H9 (cell line): ENCODE measurements around the gene KRT71. TPM values are rescaled to one million over a fixed set of nuclear protein-coding genes. Genes with fewer than 3 reads are reported as not detected.

Experiments
- DNase-seq: peaks from one replicate; pipeline ENCODE4 v3.0.0-alpha.2; 2017
- H2AFZ ChIP-seq: one replicate; pipeline ENCODE4 v1.6.1; 2013; ENCODE audit warnings: mild to moderate bottlenecking, low read length, control low read depth, moderate library complexity
- H2AK5ac ChIP-seq: 2 replicates; pipeline ENCODE4 v1.6.1; 2013; ENCODE audit warnings: low read length, control low read depth, mixed read lengths; ENCODE audit not compliant: insufficient read length
- H2BK120ac ChIP-seq: one replicate; pipeline ENCODE4 v1.6.1; 2013; ENCODE audit warnings: low read depth, mild to moderate bottlenecking, low read length, control low read depth, inconsistent platforms; ENCODE audit not compliant: poor library complexity, severe bottlenecking
- H2BK12ac ChIP-seq: 2 replicates; pipeline ENCODE4 v1.6.1; 2013; ENCODE audit warnings: low read length, control low read depth, mixed read lengths, low read depth; ENCODE audit not compliant: insufficient read length
- H2BK15ac ChIP-seq: 2 replicates; pipeline ENCODE4 v1.6.1; 2013; ENCODE audit warnings: low read depth, low read length, control low read depth
- H2BK20ac ChIP-seq: one replicate; pipeline ENCODE4 v1.6.1; 2013; ENCODE audit warnings: low read depth, mild to moderate bottlenecking, low read length, control low read depth, inconsistent platforms; ENCODE audit not compliant: poor library complexity, severe bottlenecking
- H2BK5ac ChIP-seq: 2 replicates; pipeline ENCODE4 v1.6.1; 2013; ENCODE audit warnings: low read length, control low read depth, mixed read lengths; ENCODE audit not compliant: insufficient read length
- H3K14ac ChIP-seq: 2 replicates; pipeline ENCODE4 v1.6.1; 2013; ENCODE audit warnings: low read length, control low read depth; ENCODE audit not compliant: insufficient read depth
- H3K18ac ChIP-seq: 2 replicates; pipeline ENCODE4 v1.6.1; 2013; ENCODE audit warnings: low read depth, mild to moderate bottlenecking, mixed read lengths, low read length, control low read depth; ENCODE audit not compliant: insufficient read length
- H3K23ac ChIP-seq: 2 replicates; pipeline ENCODE4 v1.6.1; 2013; ENCODE audit warnings: low read length, control low read depth, mixed read lengths, low read depth; ENCODE audit not compliant: insufficient read length
- H3K23me2 ChIP-seq: 2 replicates; pipeline ENCODE4 v1.6.1; 2013; ENCODE audit warnings: low read depth, mild to moderate bottlenecking, mixed read lengths, low read length, control low read depth; ENCODE audit not compliant: insufficient read length, poor library complexity, severe bottlenecking
- H3K27ac ChIP-seq: 2 replicates; pipeline ENCODE4 v1.5.1; 2013; ENCODE audit warnings: low read length, control low read depth, mixed read lengths, low read depth; ENCODE audit not compliant: insufficient read length
- H3K27me3 ChIP-seq: 2 replicates; pipeline ENCODE4 v1.6.1; 2013; ENCODE audit warnings: low read length, control low read depth, inconsistent platforms; ENCODE audit not compliant: insufficient read depth
- H3K4ac ChIP-seq: 2 replicates; pipeline ENCODE4 v1.6.1; 2013; ENCODE audit warnings: low read depth, mild to moderate bottlenecking, control low read depth, inconsistent platforms, low read length, moderate library complexity
- H3K4me1 ChIP-seq: 2 replicates; pipeline ENCODE4 v1.6.1; 2013; ENCODE audit warnings: low read length, control low read depth, inconsistent platforms; ENCODE audit not compliant: insufficient read depth
- H3K4me2 ChIP-seq: 2 replicates; pipeline ENCODE4 v1.6.1; 2013; ENCODE audit warnings: low read length, control low read depth, mixed read lengths; ENCODE audit not compliant: insufficient read length, insufficient read depth
- H3K56ac ChIP-seq: 2 replicates; pipeline ENCODE4 v1.6.1; 2013; ENCODE audit warnings: low read depth, mild to moderate bottlenecking, mixed read lengths, low read length, control low read depth; ENCODE audit not compliant: insufficient read length
- H3K79me1 ChIP-seq: 2 replicates; pipeline ENCODE4 v1.6.1; 2013; ENCODE audit warnings: low read depth, mild to moderate bottlenecking, moderate library complexity, low read length, control low read depth, inconsistent platforms; ENCODE audit not compliant: insufficient read depth, poor library complexity, severe bottlenecking
- H3K79me2 ChIP-seq: 2 replicates; pipeline ENCODE4 v1.6.1; 2013; ENCODE audit warnings: low read length, control low read depth, inconsistent platforms; ENCODE audit not compliant: insufficient read depth
- H3K9ac ChIP-seq: 2 replicates; pipeline ENCODE4 v1.6.1; 2013; ENCODE audit warnings: low read length, control low read depth, mixed read lengths; ENCODE audit not compliant: insufficient read length; ENCODE audit errors: extremely low read depth
- H3K9me3 ChIP-seq: one replicate; pipeline ENCODE4 v1.6.1; 2013; ENCODE audit warnings: low read depth, low read length, inconsistent platforms; ENCODE audit not compliant: control insufficient read depth
- H3T11ph ChIP-seq: one replicate; pipeline ENCODE4 v1.6.1; 2013; ENCODE audit warnings: mild to moderate bottlenecking, low read length, control low read depth, inconsistent platforms
- H4K20me1 ChIP-seq: one replicate; pipeline ENCODE4 v1.6.1; 2013; ENCODE audit not compliant: control insufficient read depth, insufficient read length, insufficient read depth
- H4K5ac ChIP-seq: 2 replicates; pipeline ENCODE4 v1.6.1; 2013; ENCODE audit warnings: low read depth, mild to moderate bottlenecking, mixed read lengths, low read length, control low read depth; ENCODE audit not compliant: insufficient read length
- H4K8ac ChIP-seq: replicated peaks from 2 replicates; pipeline ENCODE4 v1.6.1; 2013; ENCODE audit warnings: low read length, control low read depth, mixed read lengths, low read depth; ENCODE audit not compliant: insufficient read length
- H4K91ac ChIP-seq: 2 replicates; pipeline ENCODE4 v1.6.1; 2013; ENCODE audit warnings: low read depth, mild to moderate bottlenecking, moderate library complexity, mixed read lengths, low read length, control low read depth; ENCODE audit not compliant: insufficient read length
- H3K27ac Mint-ChIP-seq, 3 experiments: 2 replicates in 2 of 3; 3 replicates in 1 of 3; pipeline ENCODE4 v1.8.0; 2020 to 2021; ENCODE audit warnings: mixed read lengths in 3 of 3, mild to moderate bottlenecking in 1 of 3, moderate library complexity in 1 of 3
- H3K27me3 Mint-ChIP-seq: 2 replicates; pipeline ENCODE4 v1.8.0; 2021; ENCODE audit warnings: low read depth, mild to moderate bottlenecking, moderate library complexity, mixed read lengths
- H3K36me3 Mint-ChIP-seq, 3 experiments: 2 replicates in 2 of 3; 3 replicates in 1 of 3; pipeline ENCODE4 v1.8.0; 2020 to 2021; ENCODE audit warnings: low read depth in 3 of 3, mixed read lengths in 3 of 3; ENCODE audit not compliant: insufficient read depth in 1 of 3
- H3K4me1 Mint-ChIP-seq, 2 experiments: 2 replicates each; pipeline ENCODE4 v1.8.0; 2020; ENCODE audit warnings: mixed read lengths in 2 of 2
- H3K4me3 Mint-ChIP-seq, 2 experiments: 2 replicates in 1 of 2; 3 replicates in 1 of 2; pipeline ENCODE4 v1.8.0; 2020 to 2021; ENCODE audit warnings: mild to moderate bottlenecking in 2 of 2, mixed read lengths in 2 of 2, moderate library complexity in 1 of 2
- H3K9me3 Mint-ChIP-seq, 2 experiments: 2 replicates in 1 of 2; 3 replicates in 1 of 2; pipeline ENCODE4 v1.8.0; 2020; ENCODE audit warnings: mild to moderate bottlenecking in 2 of 2, mixed read lengths in 2 of 2, moderate library complexity in 1 of 2
- WGBS: extraction: QIAGEN DNeasy Blood & Tissue Kit; methylation state at CpG from one replicate; pipeline ENCODE4 v1.1.7; 2013; ENCODE audit warnings: missing lambda C conversion rate, low lambda C conversion rate, mixed read lengths; ENCODE audit not compliant: insufficient read length; ENCODE audit errors: extremely low coverage; 5-methylcytosine and 5-hydroxymethylcytosine counted together
- total RNA-seq: library from RNA; stranded (reverse); gene quantifications from 2 replicates; pipeline ENCODE4 v1.2.1, GENCODE V29; 2021
- TF ChIP-seq, protein P1 (sequence below): fragments of 200-600 bp; sonication (generic); conservative IDR thresholded peaks from 3 replicates; pipeline ENCODE4 v1.8.0; 2021; ENCODE audit warnings: antibody characterized with exemption, mild to moderate bottlenecking

The KRT71 gene
- total RNA-seq, 1 experiment from 2014 or later = not detected

DNA sequence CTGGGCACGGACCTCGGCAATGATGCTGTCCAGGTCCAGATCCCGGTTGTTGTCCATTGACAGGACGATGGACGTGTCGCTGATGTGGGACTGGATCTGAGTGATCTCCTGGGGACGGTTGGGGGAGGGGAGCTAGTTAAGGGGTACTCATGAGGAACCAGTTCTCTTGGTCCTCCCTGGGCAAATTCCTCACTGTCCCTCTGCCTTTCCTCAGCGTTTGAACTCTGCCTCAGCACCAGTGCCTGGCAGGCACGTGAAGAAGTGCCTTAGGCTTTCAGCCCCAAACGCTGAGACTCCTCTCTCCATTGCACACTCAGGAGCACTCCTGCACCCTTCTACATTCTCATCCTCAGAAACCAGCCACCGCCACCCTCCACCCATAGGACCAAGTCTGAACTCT, 38.6 kb upstream of the KRT71 start:
- H3K79me1 ChIP-seq = no peaks in the 10 kb centered on the region
- H3K4ac ChIP-seq = no peak overlapping the region
- H3K14ac ChIP-seq = no peak overlapping the region
- H2BK12ac ChIP-seq = no peak overlapping the region
- H4K20me1 ChIP-seq = no peaks in the 10 kb centered on the region
- no CpG with 5 or more reads among the region's 11 CpGs for WGBS
- H4K8ac ChIP-seq = no peak overlapping the region
- TF ChIP-seq, protein P1, sequence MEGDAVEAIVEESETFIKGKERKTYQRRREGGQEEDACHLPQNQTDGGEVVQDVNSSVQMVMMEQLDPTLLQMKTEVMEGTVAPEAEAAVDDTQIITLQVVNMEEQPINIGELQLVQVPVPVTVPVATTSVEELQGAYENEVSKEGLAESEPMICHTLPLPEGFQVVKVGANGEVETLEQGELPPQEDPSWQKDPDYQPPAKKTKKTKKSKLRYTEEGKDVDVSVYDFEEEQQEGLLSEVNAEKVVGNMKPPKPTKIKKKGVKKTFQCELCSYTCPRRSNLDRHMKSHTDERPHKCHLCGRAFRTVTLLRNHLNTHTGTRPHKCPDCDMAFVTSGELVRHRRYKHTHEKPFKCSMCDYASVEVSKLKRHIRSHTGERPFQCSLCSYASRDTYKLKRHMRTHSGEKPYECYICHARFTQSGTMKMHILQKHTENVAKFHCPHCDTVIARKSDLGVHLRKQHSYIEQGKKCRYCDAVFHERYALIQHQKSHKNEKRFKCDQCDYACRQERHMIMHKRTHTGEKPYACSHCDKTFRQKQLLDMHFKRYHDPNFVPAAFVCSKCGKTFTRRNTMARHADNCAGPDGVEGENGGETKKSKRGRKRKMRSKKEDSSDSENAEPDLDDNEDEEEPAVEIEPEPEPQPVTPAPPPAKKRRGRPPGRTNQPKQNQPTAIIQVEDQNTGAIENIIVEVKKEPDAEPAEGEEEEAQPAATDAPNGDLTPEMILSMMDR = no peak
- H2BK20ac ChIP-seq = no peak overlapping the region
- H3K4me3 Mint-ChIP-seq = no peak overlapping the region
- DNase-seq = no peak
- no peak overlapping the region for H4K91ac ChIP-seq
- no peak overlapping the region for H3K18ac ChIP-seq
- H3K4me2 ChIP-seq = no peak overlapping the region
- H2AK5ac ChIP-seq = no peak overlapping the region
- H3T11ph ChIP-seq = no peak overlapping the region
- H3K23me2 ChIP-seq = no peaks in the 10 kb centered on the region
- no peak overlapping the region for H3K9ac ChIP-seq
- no peak overlapping the region for H3K23ac ChIP-seq
- no peaks in the 10 kb centered on the region for H3K27me3 ChIP-seq
- peaks cover 15% of the 10 kb centered on the region for H3K9me3 ChIP-seq
- H2BK15ac ChIP-seq = no peak overlapping the region
- H2AFZ ChIP-seq = no peak overlapping the region
- no peak overlapping the region for H3K56ac ChIP-seq
- H4K5ac ChIP-seq = no peak overlapping the region
- H3K79me2 ChIP-seq = no peaks in the 10 kb centered on the region
- peaks cover 26 to 39% of the 10 kb centered on the region in 2 experiments for H3K9me3 Mint-ChIP-seq
- peaks cover 3 to 13% (median 11%) of the 10 kb centered on the region in 3 experiments for H3K36me3 Mint-ChIP-seq
- no peak overlapping the region for H3K27ac ChIP-seq
- no peaks in the 10 kb centered on the region for H3K4me1 Mint-ChIP-seq
- no peak overlapping the region for H2BK5ac ChIP-seq
- peaks cover 21% of the 10 kb centered on the region for H3K27me3 Mint-ChIP-seq
- no peaks in the 10 kb centered on the region for H3K4me1 ChIP-seq
- no peak overlapping the region; a peak in 1 of 7 replicates for H3K27ac Mint-ChIP-seq
- H2BK120ac ChIP-seq = no peak overlapping the region
